Measurements from ENCODE around the gene RFK. TPM values are rescaled to one million over a fixed set of nuclear protein-coding genes. Genes with fewer than 3 reads are reported as not detected.
A peak's percentile ranks its signal among the peaks of the same experiment; 100 is the strongest.
"Not testable (repeated sequence)": the region's sequence is repeated elsewhere in the genome, so short reads cannot be mapped to it uniquely, and the experiment has no call there.

RFK gene
- 18.4 TPM for total RNA-seq

DNA sequence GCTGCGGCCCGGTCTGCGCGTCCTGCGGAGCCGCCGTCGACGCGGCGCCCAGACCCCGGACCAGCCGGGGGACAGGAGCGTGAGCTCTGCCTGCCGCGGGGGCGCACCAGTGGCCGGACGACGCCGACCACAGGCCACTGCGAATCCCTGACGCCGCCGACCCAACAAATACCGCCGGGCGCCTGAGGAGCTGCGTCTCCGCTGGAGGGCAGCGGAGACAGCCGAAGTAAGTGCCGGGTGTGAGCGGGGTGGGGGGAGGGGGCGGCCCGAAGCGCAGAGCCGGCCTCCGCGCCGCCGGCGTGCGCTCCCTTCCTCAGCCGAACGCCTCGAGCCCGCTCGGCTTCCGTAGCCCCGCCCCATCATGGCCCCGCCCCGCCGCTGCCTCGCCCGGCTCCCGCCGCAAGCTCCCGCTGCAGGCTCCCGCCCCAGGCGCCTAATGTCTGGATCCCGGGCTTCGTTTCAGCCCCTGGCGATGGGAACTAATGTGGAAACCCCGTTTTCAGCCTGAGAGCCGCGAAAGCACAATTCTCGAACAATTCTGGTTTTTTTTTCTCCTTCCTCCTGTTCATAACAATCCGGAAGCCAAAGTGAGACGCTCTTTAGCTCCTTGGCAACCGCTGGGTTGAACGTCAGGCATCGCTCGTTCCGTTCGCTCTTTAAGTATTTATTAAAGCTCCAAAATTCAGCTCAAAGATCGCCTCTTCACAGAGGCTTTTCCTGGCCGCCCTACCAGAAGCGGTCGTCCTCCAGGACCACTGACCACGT, at the start of gene RFK:
Gene RFK, minus strand, starts transcription at position 232 of the 765 bp plus-strand sequence. CDS start 255 bp downstream, outside the sequence.
- peaks cover 28% of the 10 kb centered on the region for H3K4me1 ChIP-seq (ENCODE audit: insufficient read depth, low read length)
- peak within 1 kb of the TSS; percentile 99 for H3K4me3 ChIP-seq (ENCODE audit: low read length)

GRCh38 chr9:76443887-76444286, 49.7 kb upstream of the RFK start:
- no peaks in the 10 kb centered on the region for H3K9me3 ChIP-seq (ENCODE audit: low read depth, low read length)
- no peaks in the 10 kb centered on the region for H3K27me3 ChIP-seq (ENCODE audit: insufficient read depth, low read length)
- H3K4me1 ChIP-seq (ENCODE audit: insufficient read depth, low read length): peaks cover 4% of the 10 kb centered on the region
- H3K4me3 ChIP-seq (ENCODE audit: low read length): no peak overlapping the region

More for the DNA sequence above, at the start of gene RFK:
- H3K9me3 ChIP-seq (ENCODE audit: low read depth, low read length): no peaks in the 10 kb centered on the region
- no peaks in the 10 kb centered on the region for H3K27me3 ChIP-seq (ENCODE audit: insufficient read depth, low read length)

DNA sequence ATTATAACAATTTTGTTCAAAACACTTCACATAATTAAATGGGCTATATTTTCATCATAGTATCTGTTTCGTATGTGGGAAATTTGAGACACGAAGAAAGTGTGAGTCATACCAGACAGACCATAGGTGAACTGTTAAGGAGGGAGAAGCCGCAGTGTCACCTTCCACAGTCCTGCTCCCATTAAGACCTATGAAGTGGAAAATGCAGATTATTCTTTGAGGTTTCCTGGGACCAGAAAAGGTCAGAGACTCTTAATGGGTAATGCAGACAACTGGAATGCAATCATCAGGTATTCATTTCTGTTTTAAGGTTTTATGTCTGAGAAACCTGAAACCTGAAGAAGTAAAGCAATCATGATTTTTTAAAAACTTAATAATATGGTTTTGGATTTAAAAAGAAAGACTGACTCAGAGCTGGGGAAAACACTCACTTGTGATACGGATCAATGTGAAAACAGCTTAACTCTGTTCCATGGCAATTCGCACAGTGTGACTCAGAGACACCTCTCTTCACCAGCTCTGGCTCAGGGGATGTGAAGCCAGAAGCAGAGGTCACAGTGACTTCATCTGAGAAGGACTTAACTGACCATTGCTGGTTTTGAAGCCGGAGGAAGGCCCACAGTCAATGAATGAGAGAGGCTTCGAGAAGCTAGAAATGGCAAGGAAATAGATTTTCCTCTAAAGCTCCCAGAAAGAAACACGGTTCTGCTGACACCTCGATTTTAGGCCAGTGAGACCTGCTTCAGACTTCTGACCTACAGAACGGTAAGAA, 47.5 kb upstream of the RFK start:
- Histone ChIP-seq H3K4me3 (ENCODE audit: low read length) (no peak overlapping the region), H3K27me3 (ENCODE audit: insufficient read depth, low read length) (no peaks in the 10 kb centered on the region), H3K9me3 (ENCODE audit: low read depth, low read length) (no peaks in the 10 kb centered on the region)

GRCh38 chr9:76438841-76439588, 44.8 kb upstream of the RFK start:
- H3K27me3 ChIP-seq (ENCODE audit: insufficient read depth, low read length): no peaks in the 10 kb centered on the region
- H3K9me3 ChIP-seq (ENCODE audit: low read depth, low read length): no peaks in the 10 kb centered on the region

More for the DNA sequence above, 47.5 kb upstream of the RFK start:
- H3K4me1 ChIP-seq (ENCODE audit: insufficient read depth, low read length): no peaks in the 10 kb centered on the region

GRCh38 chr9:76437017-76437699, 42.9 kb upstream of the RFK start:
- not testable (repeated sequence) for H3K4me3 ChIP-seq (ENCODE audit: low read length); H3K27me3 ChIP-seq (ENCODE audit: insufficient read depth, low read length); H3K4me1 ChIP-seq (ENCODE audit: insufficient read depth, low read length); H3K9me3 ChIP-seq (ENCODE audit: low read depth, low read length)

More at GRCh38 chr9:76438841-76439588, 44.8 kb upstream of the RFK start:
- H3K4me3 ChIP-seq (ENCODE audit: low read length): no peak overlapping the region
- H3K4me1 ChIP-seq (ENCODE audit: insufficient read depth, low read length): no peaks in the 10 kb centered on the region

DNA sequence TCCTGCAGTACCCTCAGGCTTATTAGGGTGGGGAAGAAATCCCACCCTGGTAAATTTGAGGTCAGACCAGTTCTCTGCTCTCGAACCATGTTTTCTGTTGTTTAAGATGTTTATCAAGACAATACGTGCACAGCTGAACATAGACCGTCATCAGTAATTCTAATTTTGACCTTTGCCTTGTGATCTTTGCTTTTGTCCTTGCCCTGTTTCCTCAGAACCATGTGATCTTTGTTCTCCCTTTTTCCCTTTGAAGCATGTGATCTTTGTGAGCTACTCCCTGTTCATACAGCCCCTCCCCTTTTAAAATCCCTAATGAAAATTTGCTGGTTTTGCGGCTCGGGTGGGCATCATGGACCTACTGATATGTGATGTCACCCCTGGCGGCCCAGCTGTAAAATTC, 40.7 kb upstream of the RFK start:
- H3K27me3 ChIP-seq (ENCODE audit: insufficient read depth, low read length); H3K4me1 ChIP-seq (ENCODE audit: insufficient read depth, low read length); H3K4me3 ChIP-seq (ENCODE audit: low read length): not testable (repeated sequence)

DNA sequence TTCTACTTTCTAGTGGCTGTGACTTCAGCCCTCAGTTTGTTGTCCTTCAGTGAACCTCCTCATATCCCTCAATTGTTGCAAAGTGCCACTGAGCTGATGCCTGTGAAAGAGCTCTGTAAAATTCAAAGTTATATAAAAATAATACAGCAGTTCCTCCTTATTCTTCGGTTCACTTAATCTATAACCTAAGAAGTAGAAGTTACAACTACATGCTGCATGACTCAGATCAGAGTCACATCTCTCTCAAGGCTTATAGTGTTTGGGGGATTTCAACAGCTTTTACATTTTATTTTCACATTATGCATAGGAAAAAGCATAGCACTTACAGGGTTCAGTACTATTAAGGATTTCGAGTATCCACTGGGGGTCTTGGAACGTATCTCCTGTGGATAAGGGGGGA, 39.6 kb upstream of the RFK start:
- no peak overlapping the region for H3K4me3 ChIP-seq (ENCODE audit: low read length)
- no peaks in the 10 kb centered on the region for H3K4me1 ChIP-seq (ENCODE audit: insufficient read depth, low read length)
- no peaks in the 10 kb centered on the region for H3K9me3 ChIP-seq (ENCODE audit: low read depth, low read length)
- H3K27me3 ChIP-seq (ENCODE audit: insufficient read depth, low read length): no peaks in the 10 kb centered on the region

More for the DNA sequence above, 40.7 kb upstream of the RFK start:
- H3K9me3 ChIP-seq (ENCODE audit: low read depth, low read length): not testable (repeated sequence)

- no peak overlapping the region for H3K4me3 ChIP-seq (ENCODE audit: low read length)
- no peaks in the 10 kb centered on the region for H3K4me1 ChIP-seq (ENCODE audit: insufficient read depth, low read length)
- no peaks in the 10 kb centered on the region for H3K27me3 ChIP-seq (ENCODE audit: insufficient read depth, low read length)
- H3K9me3 ChIP-seq (ENCODE audit: low read depth, low read length): no peaks in the 10 kb centered on the region
These were observed 39.2 kb upstream of the RFK start for GRCh38 chr9:76433406-76433805.

GRCh38 chr9:76431601-76432000, 37.4 kb upstream of the RFK start:
- no peaks in the 10 kb centered on the region for H3K4me1 ChIP-seq (ENCODE audit: insufficient read depth, low read length)
- no peak overlapping the region for H3K4me3 ChIP-seq (ENCODE audit: low read length)
- H3K27me3 ChIP-seq (ENCODE audit: insufficient read depth, low read length): no peaks in the 10 kb centered on the region
- no peaks in the 10 kb centered on the region for H3K9me3 ChIP-seq (ENCODE audit: low read depth, low read length)

- H3K27me3 ChIP-seq (ENCODE audit: insufficient read depth, low read length): no peaks in the 10 kb centered on the region
- H3K9me3 ChIP-seq (ENCODE audit: low read depth, low read length): no peaks in the 10 kb centered on the region
- H3K4me1 ChIP-seq (ENCODE audit: insufficient read depth, low read length): no peaks in the 10 kb centered on the region
- no peak overlapping the region for H3K4me3 ChIP-seq (ENCODE audit: low read length)
These were observed 32.7 kb upstream of the RFK start for GRCh38 chr9:76426807-76427419.

- Histone ChIP-seq H3K27me3 (ENCODE audit: insufficient read depth, low read length) (no peaks in the 10 kb centered on the region), H3K4me3 (ENCODE audit: low read length) (no peak overlapping the region), H3K9me3 (ENCODE audit: low read depth, low read length) (no peaks in the 10 kb centered on the region), H3K4me1 (ENCODE audit: insufficient read depth, low read length) (no peaks in the 10 kb centered on the region)
These were observed 31.6 kb upstream of the RFK start for GRCh38 chr9:76425677-76426453.

DNA sequence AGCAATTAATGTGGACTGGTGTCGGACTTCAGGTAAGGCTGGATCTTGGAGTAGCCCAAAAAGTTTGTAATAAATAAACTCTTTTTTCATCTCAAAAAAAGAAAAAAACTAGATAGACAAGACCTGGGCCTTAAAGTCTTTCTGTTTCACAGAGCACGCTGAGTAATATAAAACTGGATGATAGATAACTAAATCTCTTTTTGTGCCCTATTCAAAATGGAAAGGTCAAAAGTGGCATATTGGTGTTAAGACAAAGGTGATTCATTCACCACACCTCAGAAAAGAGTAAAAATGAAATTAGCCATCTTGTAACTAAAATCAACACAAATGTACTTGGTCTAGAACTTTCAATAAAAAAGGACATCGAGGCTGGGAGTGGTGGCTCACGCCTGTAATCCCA, 30.3 kb upstream of the RFK start:
- no peaks in the 10 kb centered on the region for H3K27me3 ChIP-seq (ENCODE audit: insufficient read depth, low read length)
- no peaks in the 10 kb centered on the region for H3K9me3 ChIP-seq (ENCODE audit: low read depth, low read length)
- H3K4me1 ChIP-seq (ENCODE audit: insufficient read depth, low read length): no peaks in the 10 kb centered on the region
- no peak overlapping the region for H3K4me3 ChIP-seq (ENCODE audit: low read length)

GRCh38 chr9:76423216-76424177, 29.3 kb upstream of the RFK start:
- H3K4me1 ChIP-seq (ENCODE audit: insufficient read depth, low read length): no peaks in the 10 kb centered on the region
- no peak overlapping the region for H3K4me3 ChIP-seq (ENCODE audit: low read length)
- no peaks in the 10 kb centered on the region for H3K27me3 ChIP-seq (ENCODE audit: insufficient read depth, low read length)
- no peaks in the 10 kb centered on the region for H3K9me3 ChIP-seq (ENCODE audit: low read depth, low read length)

Data from mononuclear cell (primary cell).